K562 (cell line): Measurements from ENCODE around the gene ZNF514. TPM values are rescaled to one million over a fixed set of nuclear protein-coding genes. Genes with fewer than 3 reads are reported as not detected.

ENCODE experiments used
- ATAC-seq: fragments of 200-7000 bp; cut with Tn5 transposase; 3 replicates; pipeline ENCODE4 v1.9.1; 2020; ENCODE audit warnings: moderate library complexity
- BruUV-seq: library from RNA; stranded (reverse); fragments of 400-500 nt; replicated peaks from 2 replicates; lab custom pipeline; 2021; lab: Mats Ljungman, UMichigan
- CTCF ChIA-PET: fragments of 300-600 bp; formaldehyde crosslinking; extraction: SDS; loops from one replicate; lab custom pipeline; 2021; ENCODE audit warnings: low intra/inter-chr PET ratio; lab: Yijun Ruan, JAX
- POLR2A ChIA-PET: fragments of 300-600, 350-650 bp; sonication (Branson Sonifier 250); formaldehyde crosslinking; extraction: SDS; loops from one replicate; lab custom pipeline; 2021; ENCODE audit warnings: antibody characterized with exemption, inconsistent platforms; lab: Yijun Ruan, JAX
- DNase-seq, 4 experiments: peaks; one replicate each; pipeline versions ENCODE4 v3.0.0 to v3.0.0-alpha.2; 2011 to 2018; ENCODE audit warnings: low spot score in 3 of 4, mixed read lengths in 3 of 4; ENCODE audit errors: extremely low read depth in 1 of 4
- FAIRE-seq: peaks from 2 replicates; lab custom pipeline; 2011; peaks lifted over from hg19 to GRCh38; lab: Jason Lieb, UNC
- H2AFZ ChIP-seq: 2 replicates; pipeline ENCODE4 v1.6.0; 2011; ENCODE audit warnings: low read depth, low read length, control low read depth, inconsistent platforms
- H3K27ac ChIP-seq: fragments of 200-600 bp; 3 replicates; pipeline ENCODE4 v1.8.0; 2011; ENCODE audit warnings: low read depth, mild to moderate bottlenecking, control low read depth, inconsistent platforms, low read length, moderate library complexity, mixed read lengths; ENCODE audit errors: extremely low read depth
- H3K27me3 ChIP-seq, 2 experiments: fragments of 300-600 bp in 1 of 2; 2 replicates in 1 of 2; 3 replicates in 1 of 2; pipeline versions ENCODE4 v1.6.0 to v1.8.0; 2011; ENCODE audit warnings: inconsistent platforms in 2 of 2, low read length in 2 of 2, mild to moderate bottlenecking in 1 of 2, mixed read lengths in 1 of 2, moderate library complexity in 1 of 2; ENCODE audit not compliant: control insufficient read depth in 2 of 2, insufficient read depth in 2 of 2
- H3K36me3 ChIP-seq: fragments of 300-600 bp; 3 replicates; pipeline ENCODE4 v1.8.0; 2011; ENCODE audit warnings: mild to moderate bottlenecking, low read length, inconsistent platforms; ENCODE audit not compliant: control insufficient read depth, insufficient read depth
- H3K4me1 ChIP-seq, 2 experiments: fragments of 200-600 bp in 1 of 2; replicated peaks in 1 of 2; 2 replicates in 1 of 2; 3 replicates in 1 of 2; pipeline versions ENCODE4 v1.5.1 to v1.8.0; 2011; ENCODE audit warnings: inconsistent platforms in 2 of 2, low read length in 2 of 2, mild to moderate bottlenecking in 1 of 2, mixed read lengths in 1 of 2, moderate library complexity in 1 of 2; ENCODE audit not compliant: control insufficient read depth in 2 of 2, insufficient read depth in 2 of 2
- H3K4me2 ChIP-seq: 2 replicates; pipeline ENCODE4 v1.6.1; 2011; ENCODE audit warnings: low read length, control low read depth, inconsistent platforms, mixed read lengths; ENCODE audit not compliant: insufficient read depth
- H3K4me3 ChIP-seq: fragments of 200-600 bp; sonication (generic), shearing (Covaris generic); 2 replicates; pipeline ENCODE4 v1.5.1; 2016; ENCODE audit warnings: control low read depth, inconsistent platforms
- H3K79me2 ChIP-seq: fragments of 200-600 bp; 3 replicates; pipeline ENCODE4 v1.8.0; 2011; ENCODE audit warnings: low read length, inconsistent platforms; ENCODE audit not compliant: control insufficient read depth, insufficient read depth
- H3K9ac ChIP-seq, 2 experiments: 2 replicates each; pipeline versions ENCODE4 v1.6.0 to v1.6.1; 2011; ENCODE audit warnings: low read depth in 2 of 2, low read length in 2 of 2, control low read depth in 1 of 2, inconsistent platforms in 1 of 2, mild to moderate bottlenecking in 1 of 2, mixed read lengths in 1 of 2; ENCODE audit not compliant: insufficient read depth in 1 of 2
- H3K9me1 ChIP-seq: one replicate; pipeline ENCODE4 v1.6.0; 2011; ENCODE audit warnings: inconsistent platforms, mild to moderate bottlenecking, low read length, moderate library complexity; ENCODE audit not compliant: control insufficient read depth, insufficient read depth
- H3K9me3 ChIP-seq: replicated peaks from 2 replicates; pipeline ENCODE4 v1.5.1; 2011; ENCODE audit warnings: low read depth, low read length, inconsistent platforms; ENCODE audit not compliant: control insufficient read depth, insufficient read depth
- H4K20me1 ChIP-seq: replicated peaks from 2 replicates; pipeline ENCODE4 v1.6.1; 2011; ENCODE audit warnings: low read length, inconsistent platforms, mixed read lengths; ENCODE audit not compliant: control insufficient read depth, insufficient read depth
- CBFA2T2 ChIP-seq: fragments of 450-650 bp; conservative IDR thresholded peaks from 2 replicates; pipeline ENCODE4 v1.6.1; 2017; ENCODE audit warnings: mild to moderate bottlenecking
- HSF4 ChIP-seq: fragments of 250-450 bp; sonication (Bioruptor Pico); IDR thresholded peaks from 2 replicates; pipeline ENCODE4 v2.1.2; 2022; ENCODE audit warnings: mild to moderate bottlenecking, moderate library complexity, borderline replicate concordance
- IFI16 ChIP-seq: fragments of 250-450 bp; sonication (Bioruptor Pico); IDR thresholded peaks from 2 replicates; pipeline ENCODE4 v2.1.2; 2022; ENCODE audit warnings: mild to moderate bottlenecking, inconsistent platforms
- KHSRP ChIP-seq: fragments of 450-650 bp; IDR thresholded peaks from 2 replicates; pipeline ENCODE4 v1.6.1; 2017
- RBFOX2 ChIP-seq: fragments of 200-400 bp; formaldehyde crosslinking; IDR thresholded peaks from 2 replicates; pipeline ENCODE4 v1.6.1; 2017; ENCODE audit warnings: low read depth, mild to moderate bottlenecking, low read length, moderate library complexity
- SAFB2 ChIP-seq: fragments of 200-400 bp; formaldehyde crosslinking; IDR thresholded peaks from 2 replicates; pipeline ENCODE4 v1.6.1; 2018; ENCODE audit warnings: borderline replicate concordance, low read length, low read depth, moderate library complexity; ENCODE audit not compliant: severe bottlenecking
- SMARCB1 ChIP-seq: IDR thresholded peaks from 2 replicates; pipeline ENCODE4 v1.6.1; 2011; ENCODE audit warnings: improper control_type of control experiment, low read depth; ENCODE audit not compliant: insufficient read length
- ZBTB8A ChIP-seq: fragments of 450-650 bp; IDR thresholded peaks from 2 replicates; pipeline ENCODE4 v1.6.1; 2018; ENCODE audit warnings: mild to moderate bottlenecking, moderate library complexity; ENCODE audit not compliant: partially characterized antibody
- ZNF24 ChIP-seq: fragments of 450-650 bp; IDR thresholded peaks from 2 replicates; pipeline ENCODE4 v1.6.1; 2016
- WGBS: fragments of 100-300 bp; shearing (Covaris generic); methylation state at CpG from one replicate; pipeline ENCODE4 v1.1.6; 2016; ENCODE audit warnings: low coverage, mixed read lengths; ENCODE audit not compliant: insufficient coverage; ENCODE audit errors: missing lambda C conversion rate; 5-methylcytosine and 5-hydroxymethylcytosine counted together
- in situ Hi-C: fragments of 300-500 bp; cut with MboI; formaldehyde crosslinking; loops from 4 replicates; pipeline ENCODE4 v1.15.0; 2018; ENCODE audit warnings: inconsistent platforms, mixed read lengths
- intact Hi-C: fragments of 100-400 bp; cut with micrococcal nuclease; formaldehyde crosslinking; loops from 2 replicates; pipeline ENCODE4 v1.14.2; 2022
- polyA plus RNA-seq, 8 experiments: library from polyadenylated mRNA; depleted of rRNA in 4 of 8; stranded (reverse) in 5 of 8; unstranded in 3 of 8; fragments of >200 nt; fragmentation: Nextera tagmentation in 2 of 8; fragmentation: Illumina TruSeq in 1 of 8; extraction: Ambion mirVana in 2 of 8; extraction: Trizol in 1 of 8; gene quantifications; 2 replicates each; pipeline versions ENCODE4 v1.2.1 to v1.2.3, GENCODE V29; 2011 to 2014; ENCODE audit warnings: inconsistent platforms in 1 of 8, missing spikeins in 1 of 8
- total RNA-seq, 7 experiments: library from RNA; depleted of rRNA in 6 of 7; stranded (reverse); fragments of >200 nt in 6 of 7; fragmentation: Illumina TruSeq in 2 of 7; extraction: Trizol in 2 of 7; gene quantifications; 2 replicates each; pipeline versions ENCODE4 v1.2.1 to v1.2.3, GENCODE V29; 2011 to 2021; ENCODE audit warnings: low replicate concordance in 1 of 7
- TF ChIP-seq, protein P1 (sequence below): fragments of 450-650 bp; formaldehyde crosslinking; IDR thresholded peaks from 2 replicates; pipeline ENCODE4 v1.4.0; 2020; ENCODE audit warnings: mild to moderate bottlenecking, mixed read lengths
- TF ChIP-seq, protein P2 (sequence below), 2 experiments: IDR thresholded peaks in 1 of 2; conservative IDR thresholded peaks in 1 of 2; 2 replicates each; pipeline ENCODE4 v1.6.1; 2016; ENCODE audit warnings: low read depth in 2 of 2, mild to moderate bottlenecking in 1 of 2, missing compliant biosample characterization in 1 of 2, missing genetic modification characterization in 1 of 2, moderate library complexity in 1 of 2
- TF ChIP-seq, protein P3 (sequence below): sonication (generic); formaldehyde crosslinking; IDR thresholded peaks from 2 replicates; pipeline ENCODE4 v1.8.1; 2023; ENCODE audit warnings: mild to moderate bottlenecking, missing genetic modification reagents, moderate library complexity

Gene ZNF514
- total and polyA plus RNA-seq, 9 of the 15 experiments (the other 6 are each of a cell fraction or from before 2014, with no cell fraction given): 7.5 to 17.7 (median 11.4) TPM

DNA sequence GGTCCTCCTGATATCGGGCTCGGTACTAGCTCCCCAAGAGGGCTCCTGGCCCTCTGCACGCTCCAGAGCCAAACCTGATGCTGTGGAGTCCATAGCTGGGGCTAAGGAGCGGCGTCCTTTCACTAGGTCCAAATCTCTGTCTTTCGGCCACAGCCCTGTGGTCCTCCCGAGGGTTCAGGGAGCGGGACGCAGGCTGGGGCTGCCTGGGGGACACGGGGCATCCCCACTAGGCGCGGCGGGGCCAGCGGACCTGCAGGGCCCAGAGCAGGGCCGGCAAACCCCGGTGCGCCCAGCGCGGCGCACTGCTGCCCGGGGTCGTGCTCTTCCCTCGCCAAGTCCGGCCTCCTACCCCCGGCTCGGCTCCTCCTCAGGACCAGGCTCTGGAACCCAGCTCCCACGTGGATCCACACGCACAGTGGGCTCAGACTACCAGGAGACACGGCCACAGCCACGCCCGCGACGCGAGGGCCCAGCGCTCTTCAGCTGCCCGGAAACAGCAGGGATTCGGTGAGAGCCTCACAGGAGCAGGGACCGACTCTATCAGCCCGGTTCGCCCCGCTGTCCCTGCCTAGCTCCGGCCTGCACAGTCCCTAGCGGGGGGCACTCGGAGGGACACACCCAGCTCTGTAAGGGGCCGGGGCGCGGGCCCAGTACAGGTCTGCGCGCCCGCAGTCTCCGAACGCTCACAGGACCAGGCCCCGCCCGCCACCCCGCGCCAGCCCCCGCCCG lies 593 bp downstream of the ZNF514 start (continued):
- TF ChIP-seq ZBTB8A: no peak

DNA sequence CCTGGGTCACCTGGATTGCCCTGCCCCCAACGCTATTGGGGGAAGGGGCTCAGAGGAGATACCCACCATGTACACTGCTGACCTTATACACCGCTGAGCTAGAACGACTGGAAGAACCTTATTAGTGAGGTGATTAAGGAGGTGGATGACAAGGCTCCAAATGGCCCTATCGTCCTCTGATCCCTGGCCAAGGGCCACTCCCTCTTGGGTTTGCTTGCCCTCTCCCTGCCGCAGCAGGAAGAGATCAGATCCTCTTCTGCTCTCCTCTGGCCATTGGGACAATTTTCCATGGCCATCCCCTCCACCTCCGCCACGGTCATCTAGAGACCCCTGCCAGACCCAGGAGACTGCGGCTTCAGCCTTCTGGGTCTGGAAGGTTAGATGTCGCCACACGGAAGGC lies 1.2 kb downstream of the ZNF514 start:
- intact Hi-C loops: no loop called here
- peak; percentile 48 for FAIRE-seq
- H3K79me2 ChIP-seq: peaks cover 10% of the 10 kb centered on the region; the same call in 2 of the 3 replicates
- no peaks in the 10 kb centered on the region for H4K20me1 ChIP-seq
- H3K9me1 ChIP-seq: no peaks in the 10 kb centered on the region
- H2AFZ ChIP-seq: peak overlapping the region; percentile 94; the same call in 1 of the 2 replicates
- H3K4me2 ChIP-seq: peak overlapping the region; percentile 91
- TF ChIP-seq KHSRP (no peak), SMARCB1 (no peak), CBFA2T2 (no peak), RBFOX2 (no peak), ZNF24 (no peak), HSF4 (CRISPR knock-in tag) (no peak), IFI16 (CRISPR knock-in tag) (no peak), SAFB2 (no peak)
- TF ChIP-seq, protein P1, sequence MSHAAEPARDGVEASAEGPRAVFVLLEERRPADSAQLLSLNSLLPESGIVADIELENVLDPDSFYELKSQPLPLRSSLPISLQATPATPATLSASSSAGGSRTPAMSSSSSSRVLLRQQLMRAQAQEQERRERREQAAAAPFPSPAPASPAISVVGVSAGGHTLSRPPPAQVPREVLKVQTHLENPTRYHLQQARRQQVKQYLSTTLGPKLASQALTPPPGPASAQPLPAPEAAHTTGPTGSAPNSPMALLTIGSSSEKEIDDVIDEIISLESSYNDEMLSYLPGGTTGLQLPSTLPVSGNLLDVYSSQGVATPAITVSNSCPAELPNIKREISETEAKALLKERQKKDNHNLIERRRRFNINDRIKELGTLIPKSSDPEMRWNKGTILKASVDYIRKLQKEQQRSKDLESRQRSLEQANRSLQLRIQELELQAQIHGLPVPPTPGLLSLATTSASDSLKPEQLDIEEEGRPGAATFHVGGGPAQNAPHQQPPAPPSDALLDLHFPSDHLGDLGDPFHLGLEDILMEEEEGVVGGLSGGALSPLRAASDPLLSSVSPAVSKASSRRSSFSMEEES (CRISPR knock-in tag): no peak
- TF ChIP-seq, protein P2, sequence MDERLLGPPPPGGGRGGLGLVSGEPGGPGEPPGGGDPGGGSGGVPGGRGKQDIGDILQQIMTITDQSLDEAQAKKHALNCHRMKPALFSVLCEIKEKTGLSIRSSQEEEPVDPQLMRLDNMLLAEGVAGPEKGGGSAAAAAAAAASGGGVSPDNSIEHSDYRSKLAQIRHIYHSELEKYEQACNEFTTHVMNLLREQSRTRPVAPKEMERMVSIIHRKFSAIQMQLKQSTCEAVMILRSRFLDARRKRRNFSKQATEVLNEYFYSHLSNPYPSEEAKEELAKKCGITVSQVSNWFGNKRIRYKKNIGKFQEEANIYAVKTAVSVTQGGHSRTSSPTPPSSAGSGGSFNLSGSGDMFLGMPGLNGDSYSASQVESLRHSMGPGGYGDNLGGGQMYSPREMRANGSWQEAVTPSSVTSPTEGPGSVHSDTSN (CRISPR knock-in tag; IDR thresholded peaks at IDR 0.05; ENCODE audit: low read depth): no peak
- TF ChIP-seq, protein P2 (tag; conservative IDR thresholded peaks at IDR 0.05; ENCODE audit: low read depth): no peak
- TF ChIP-seq, protein P3, sequence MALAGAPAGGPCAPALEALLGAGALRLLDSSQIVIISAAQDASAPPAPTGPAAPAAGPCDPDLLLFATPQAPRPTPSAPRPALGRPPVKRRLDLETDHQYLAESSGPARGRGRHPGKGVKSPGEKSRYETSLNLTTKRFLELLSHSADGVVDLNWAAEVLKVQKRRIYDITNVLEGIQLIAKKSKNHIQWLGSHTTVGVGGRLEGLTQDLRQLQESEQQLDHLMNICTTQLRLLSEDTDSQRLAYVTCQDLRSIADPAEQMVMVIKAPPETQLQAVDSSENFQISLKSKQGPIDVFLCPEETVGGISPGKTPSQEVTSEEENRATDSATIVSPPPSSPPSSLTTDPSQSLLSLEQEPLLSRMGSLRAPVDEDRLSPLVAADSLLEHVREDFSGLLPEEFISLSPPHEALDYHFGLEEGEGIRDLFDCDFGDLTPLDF: no peak
- H3K4me3 ChIP-seq: peak overlapping the region; percentile 73
- ChIA-PET POLR2A (interaction anchor here (1.7 kb wide), 1 partner anchor 36 kb away, joined by 4 read pairs; the partner anchor contains the start of gene MRPS5), CTCF (no interaction called here)
- H3K9ac ChIP-seq: peak overlapping the region; percentile 78 to 97
- no TSS peak for BruUV-seq
- WGBS: 46% methylated on average over 10 of the region's 10 CpGs
- H3K9me3 ChIP-seq: no peaks in the 10 kb centered on the region
- in situ Hi-C loops: no loop called here
- DNase-seq: peak; percentile 27 to 48 (median 35)
- peaks cover 4 to 16% of the 10 kb centered on the region in 2 experiments; a peak in 4 of 5 replicates for H3K4me1 ChIP-seq
- H3K36me3 ChIP-seq: peaks cover 23% of the 10 kb centered on the region; the same call in 2 of the 3 replicates
- H3K27me3 ChIP-seq: no peaks in the 10 kb centered on the region
- peak overlapping the region; percentile 72; the same call in 1 of the 3 replicates for H3K27ac ChIP-seq
- peak; percentile 34 for ATAC-seq
